Measurements from ENCODE around the gene ZNF653. TPM values are rescaled to one million over a fixed set of nuclear protein-coding genes. Genes with fewer than 3 reads are reported as not detected.
A peak's percentile ranks its signal among the peaks of the same experiment; 100 is the strongest.
"Not testable (repeated sequence)": the region's sequence is repeated elsewhere in the genome, so short reads cannot be mapped to it uniquely, and the experiment has no call there.

The ZNF653 gene
- total RNA-seq, 1 experiment from 2014 or later = 8.5 TPM

DNA sequence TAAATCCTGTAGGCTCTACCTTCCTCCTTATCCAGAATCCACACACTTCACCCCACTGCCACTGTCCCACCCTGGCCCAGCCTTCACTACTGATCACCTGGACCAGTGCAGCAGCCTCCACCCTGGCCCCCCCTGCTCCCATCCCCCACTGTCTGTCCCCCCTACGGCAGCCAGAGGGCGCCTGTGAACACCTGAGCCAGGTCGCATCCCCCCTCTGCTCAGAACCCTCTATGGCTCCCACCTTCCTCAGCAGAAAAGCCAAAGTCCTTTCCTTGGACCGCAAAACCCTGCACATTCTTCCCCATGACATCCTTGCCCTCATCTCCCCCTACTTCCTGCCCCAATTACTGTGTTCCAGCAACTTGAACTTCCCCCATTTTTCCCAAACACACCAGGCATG is 45.4 kb downstream of the ZNF653 start:
- H3K36me3 ChIP-seq (replicated peaks; ENCODE audit: control insufficient read depth, insufficient read depth, low read length) = no peaks in the 10 kb centered on the region
- no peak overlapping the region for H3K4me3 ChIP-seq (ENCODE audit: insufficient read depth, low read depth, low read length)
- DNase-seq = peak; percentile 81
- H3K27me3 ChIP-seq (ENCODE audit: control insufficient read depth, insufficient read depth, low read length) = no peaks in the 10 kb centered on the region

DNA sequence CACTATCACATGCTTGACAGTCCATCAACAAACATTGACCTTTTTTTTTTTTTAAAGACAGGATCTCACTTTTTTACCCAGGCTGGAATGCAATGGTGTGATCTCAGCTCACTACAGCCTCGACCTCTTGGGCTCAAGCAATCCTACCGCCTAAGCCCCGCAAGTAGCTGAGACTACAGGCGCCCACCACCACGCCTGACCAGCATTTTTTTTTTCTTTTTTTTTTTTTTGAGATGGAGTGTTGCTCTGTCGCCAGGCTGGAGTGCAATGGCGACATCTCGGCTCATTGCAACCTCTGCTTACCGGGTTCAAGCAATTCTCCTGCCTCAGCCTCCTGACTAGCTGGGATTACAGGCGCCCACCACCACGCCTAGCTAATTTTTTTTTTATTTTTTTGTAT is 46.7 kb downstream of the ZNF653 start:
- not testable (repeated sequence) for H3K36me3 ChIP-seq (replicated peaks; ENCODE audit: control insufficient read depth, insufficient read depth, low read length); H3K27me3 ChIP-seq (ENCODE audit: control insufficient read depth, insufficient read depth, low read length)

DNA sequence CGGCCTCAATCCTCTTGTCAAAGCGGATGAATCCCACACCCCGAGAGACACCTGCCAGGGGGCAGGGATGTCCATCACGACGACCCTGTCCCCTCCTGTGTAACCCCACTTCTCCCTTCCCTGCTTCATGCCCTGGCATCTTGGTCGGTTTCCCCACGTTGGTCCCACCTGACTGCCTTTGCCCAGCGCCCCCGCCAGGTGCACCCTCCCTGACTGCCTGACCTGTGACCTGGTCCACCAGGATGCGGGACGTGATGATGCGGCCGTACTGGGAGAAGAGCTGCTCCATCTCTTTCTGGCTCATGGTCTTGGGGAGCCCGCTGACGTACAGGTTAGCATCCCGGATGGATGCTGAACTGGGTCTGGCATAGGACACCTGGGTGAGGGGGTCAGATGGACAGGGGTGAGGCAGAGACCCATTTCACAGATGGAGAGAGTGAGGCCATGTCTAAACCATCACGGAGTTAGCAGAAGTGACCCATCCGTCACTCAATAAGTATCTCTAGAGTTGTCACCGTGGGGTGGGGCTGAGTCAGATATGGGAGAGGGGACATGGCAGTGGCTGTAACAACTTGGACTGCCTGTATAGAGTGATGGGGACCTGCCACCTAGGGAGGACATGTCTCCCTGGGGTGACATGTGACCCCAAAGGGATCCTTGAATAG is 47.3 kb downstream of the ZNF653 start:
- H3K27me3 ChIP-seq (ENCODE audit: control insufficient read depth, insufficient read depth, low read length) = no peaks in the 10 kb centered on the region
- no peak overlapping the region for H3K4me3 ChIP-seq (ENCODE audit: insufficient read depth, low read depth, low read length)
- no peaks in the 10 kb centered on the region for H3K36me3 ChIP-seq (replicated peaks; ENCODE audit: control insufficient read depth, insufficient read depth, low read length)
- peak; percentile 31 for DNase-seq

More for the DNA sequence above, 46.7 kb downstream of the ZNF653 start:
- DNase-seq; H3K4me3 ChIP-seq (ENCODE audit: insufficient read depth, low read depth, low read length): not testable (repeated sequence)

DNA sequence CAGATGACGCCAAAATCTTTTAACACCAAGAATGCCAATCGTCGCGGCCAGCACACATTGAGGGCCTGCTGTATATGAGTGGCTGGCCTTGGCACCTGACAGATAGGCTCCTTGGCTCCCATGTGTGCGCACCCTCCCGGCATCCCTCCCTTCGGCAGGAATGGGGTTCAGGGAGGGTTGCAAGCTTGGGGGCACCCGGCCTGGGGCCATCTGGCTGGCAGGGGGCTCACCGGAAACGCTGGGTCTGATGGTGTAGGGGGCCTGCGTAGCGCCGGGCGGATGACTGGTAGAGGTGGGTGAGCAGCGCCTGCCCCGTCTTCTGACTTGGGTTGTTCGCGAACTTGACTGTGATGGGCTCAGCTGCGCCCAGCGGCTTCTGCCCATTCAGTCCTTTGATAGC is 47.8 kb downstream of the ZNF653 start:
- peak; percentile 56 for DNase-seq
- no peak overlapping the region for H3K4me3 ChIP-seq (ENCODE audit: insufficient read depth, low read depth, low read length)
- no peaks in the 10 kb centered on the region for H3K27me3 ChIP-seq (ENCODE audit: control insufficient read depth, insufficient read depth, low read length)
- no peaks in the 10 kb centered on the region for H3K36me3 ChIP-seq (replicated peaks; ENCODE audit: control insufficient read depth, insufficient read depth, low read length)

DNA sequence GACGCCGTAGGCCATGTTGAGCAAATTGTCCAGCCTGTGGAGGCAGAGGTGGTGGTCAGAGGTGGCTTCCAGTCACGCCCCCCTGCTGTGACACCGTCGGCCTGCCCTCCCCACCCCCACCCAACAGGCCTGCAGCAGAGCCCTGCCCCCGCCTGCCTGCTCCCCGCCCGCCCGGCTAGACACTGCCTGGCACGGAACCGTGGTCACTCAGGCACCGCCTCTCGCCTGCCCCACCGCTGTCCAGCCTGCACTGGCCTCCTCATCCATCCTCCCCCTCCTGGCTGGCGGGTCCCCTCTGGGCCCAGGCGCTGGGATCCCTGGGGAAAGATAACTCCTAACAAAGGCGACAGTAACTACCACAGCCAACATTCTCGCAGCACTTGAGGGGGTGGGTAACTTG is 48.5 kb downstream of the ZNF653 start:
- peak; percentile 78 for DNase-seq
- Histone ChIP-seq H3K36me3 (replicated peaks; ENCODE audit: control insufficient read depth, insufficient read depth, low read length) (no peaks in the 10 kb centered on the region), H3K4me3 (ENCODE audit: insufficient read depth, low read depth, low read length) (no peak overlapping the region), H3K27me3 (ENCODE audit: control insufficient read depth, insufficient read depth, low read length) (no peaks in the 10 kb centered on the region)

DNA sequence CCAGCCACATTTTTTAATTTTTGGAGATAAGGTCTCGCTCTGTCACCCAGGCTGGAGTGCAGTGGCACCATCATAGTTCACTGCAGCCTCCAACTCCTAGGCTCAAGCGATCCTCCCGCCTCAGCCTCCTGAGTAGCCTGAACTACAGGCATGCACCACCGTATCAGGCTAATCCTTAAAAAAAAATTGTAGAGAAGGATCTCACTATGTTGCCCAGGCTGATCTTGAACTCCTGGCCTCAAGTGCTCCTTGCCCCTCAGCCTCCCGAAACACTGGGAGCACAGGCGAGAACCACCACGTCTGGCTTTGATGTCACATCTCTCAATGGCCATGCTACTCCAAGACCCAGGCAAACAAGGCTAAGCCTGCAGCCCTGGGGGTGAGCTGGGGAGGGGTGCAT is 49.0 kb downstream of the ZNF653 start:
- Histone ChIP-seq H3K4me3 (ENCODE audit: insufficient read depth, low read depth, low read length) (no peak overlapping the region), H3K36me3 (replicated peaks; ENCODE audit: control insufficient read depth, insufficient read depth, low read length) (no peaks in the 10 kb centered on the region)
- DNase-seq = no peak

DNA sequence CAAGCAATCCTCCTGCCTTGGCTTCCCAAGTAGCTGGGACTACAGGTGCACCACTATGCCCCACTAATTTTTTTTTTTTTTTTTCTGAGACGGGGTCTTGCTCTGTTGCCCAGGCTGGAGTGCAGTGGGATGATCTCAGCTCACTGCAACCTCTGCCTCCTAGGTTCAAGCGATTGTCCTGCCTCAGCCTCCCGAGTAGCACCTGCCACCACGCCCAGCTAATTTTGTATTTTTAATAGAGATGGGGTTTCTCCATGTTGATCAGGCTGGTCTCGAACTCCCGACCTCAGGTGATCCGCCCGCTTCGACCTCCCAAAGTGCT is 50.4 kb downstream of the ZNF653 start:
- not testable (repeated sequence) for H3K27me3 ChIP-seq (ENCODE audit: control insufficient read depth, insufficient read depth, low read length); H3K4me3 ChIP-seq (ENCODE audit: insufficient read depth, low read depth, low read length); DNase-seq; H3K36me3 ChIP-seq (replicated peaks; ENCODE audit: control insufficient read depth, insufficient read depth, low read length)

More for the DNA sequence above, 49.0 kb downstream of the ZNF653 start:
- H3K27me3 ChIP-seq (ENCODE audit: control insufficient read depth, insufficient read depth, low read length) = no peaks in the 10 kb centered on the region

DNA sequence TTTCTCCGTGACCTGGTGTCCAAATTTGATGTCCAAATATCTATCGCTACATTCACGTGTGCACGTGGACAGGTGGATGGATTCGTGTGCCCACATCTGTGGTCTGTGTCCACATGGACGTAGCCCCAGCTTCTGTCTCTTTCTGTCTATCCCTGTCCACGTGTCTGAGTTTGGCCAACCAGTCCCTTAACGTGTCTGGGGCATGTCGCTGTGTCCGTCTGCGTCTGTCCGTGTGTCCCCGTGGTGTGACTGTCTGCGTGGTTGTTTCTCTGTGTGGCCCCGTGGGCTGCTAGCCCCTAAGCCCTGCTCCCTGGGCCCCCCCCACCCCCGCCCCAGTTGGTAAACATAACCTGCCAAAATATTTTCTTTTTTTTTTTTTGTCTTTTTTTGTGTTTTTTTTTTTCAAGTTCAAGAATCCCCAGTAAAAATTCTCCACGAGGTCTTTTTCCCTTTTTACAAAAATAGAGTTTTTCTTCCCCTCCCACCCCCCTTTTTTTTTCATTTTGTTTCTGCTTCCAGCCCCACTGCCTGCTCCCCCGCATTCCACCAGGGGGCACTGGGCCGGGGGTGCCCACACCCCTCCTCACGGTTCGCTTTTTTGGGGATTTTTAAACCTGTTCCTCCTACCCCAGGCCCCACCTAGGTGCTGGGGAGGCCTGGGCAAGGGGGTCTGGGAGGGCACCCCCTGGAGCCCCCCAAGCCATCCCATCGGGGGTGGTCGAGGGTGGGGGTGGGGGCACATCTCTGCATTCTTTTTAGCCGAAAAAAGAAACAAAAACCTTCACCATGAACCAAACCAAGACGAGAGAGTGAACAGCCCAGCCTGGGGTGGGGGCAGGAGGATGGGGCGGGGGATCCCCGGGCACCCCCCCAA is 51.9 kb downstream of the ZNF653 start:
- DNase-seq = peak; percentile 96
- H3K27me3 ChIP-seq (ENCODE audit: control insufficient read depth, insufficient read depth, low read length) = no peaks in the 10 kb centered on the region
- H3K4me3 ChIP-seq (ENCODE audit: insufficient read depth, low read depth, low read length) = no peak overlapping the region
- H3K36me3 ChIP-seq (replicated peaks; ENCODE audit: control insufficient read depth, insufficient read depth, low read length) = no peaks in the 10 kb centered on the region; the same call in 1 of the 2 replicates

DNA sequence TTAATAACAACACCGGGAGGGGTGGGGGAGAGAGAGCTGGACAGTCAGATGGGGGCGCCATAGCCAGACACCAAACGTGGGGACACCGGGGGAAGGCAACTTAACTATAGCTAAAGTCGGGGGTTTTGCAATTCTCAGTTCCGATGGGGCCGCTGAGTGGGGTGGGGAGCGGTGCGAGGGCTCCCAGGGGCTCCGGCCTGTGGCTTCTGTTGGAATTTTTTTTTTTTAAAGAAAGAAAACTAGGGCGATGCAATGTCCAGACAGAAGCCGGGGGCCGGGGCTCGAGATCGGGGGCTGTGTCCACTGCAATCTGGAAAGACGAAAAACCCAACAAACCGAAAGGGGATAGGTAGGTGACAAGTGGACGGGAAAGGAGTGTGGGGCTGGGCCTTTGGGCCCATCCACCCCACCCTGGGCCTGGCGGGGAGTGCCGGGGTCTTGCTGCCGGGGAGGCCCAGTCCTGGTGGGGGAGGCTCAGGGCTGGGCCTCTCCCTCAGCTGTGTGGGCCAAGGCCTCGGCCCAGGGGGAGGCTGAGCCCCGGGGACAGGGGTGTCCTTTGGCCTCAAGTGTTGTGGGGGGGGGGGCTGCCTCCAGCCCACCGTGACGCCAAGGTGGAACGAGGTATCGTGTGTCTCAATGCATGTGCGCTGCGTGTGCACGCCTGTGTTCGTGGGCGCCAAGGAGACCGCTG is 52.9 kb downstream of the ZNF653 start:
- Histone ChIP-seq H3K36me3 (replicated peaks; ENCODE audit: control insufficient read depth, insufficient read depth, low read length) (peaks cover 6% of the 10 kb centered on the region), H3K27me3 (ENCODE audit: control insufficient read depth, insufficient read depth, low read length) (no peaks in the 10 kb centered on the region), H3K4me3 (ENCODE audit: insufficient read depth, low read depth, low read length) (no peak overlapping the region)
- peak; percentile 86 for DNase-seq

DNA sequence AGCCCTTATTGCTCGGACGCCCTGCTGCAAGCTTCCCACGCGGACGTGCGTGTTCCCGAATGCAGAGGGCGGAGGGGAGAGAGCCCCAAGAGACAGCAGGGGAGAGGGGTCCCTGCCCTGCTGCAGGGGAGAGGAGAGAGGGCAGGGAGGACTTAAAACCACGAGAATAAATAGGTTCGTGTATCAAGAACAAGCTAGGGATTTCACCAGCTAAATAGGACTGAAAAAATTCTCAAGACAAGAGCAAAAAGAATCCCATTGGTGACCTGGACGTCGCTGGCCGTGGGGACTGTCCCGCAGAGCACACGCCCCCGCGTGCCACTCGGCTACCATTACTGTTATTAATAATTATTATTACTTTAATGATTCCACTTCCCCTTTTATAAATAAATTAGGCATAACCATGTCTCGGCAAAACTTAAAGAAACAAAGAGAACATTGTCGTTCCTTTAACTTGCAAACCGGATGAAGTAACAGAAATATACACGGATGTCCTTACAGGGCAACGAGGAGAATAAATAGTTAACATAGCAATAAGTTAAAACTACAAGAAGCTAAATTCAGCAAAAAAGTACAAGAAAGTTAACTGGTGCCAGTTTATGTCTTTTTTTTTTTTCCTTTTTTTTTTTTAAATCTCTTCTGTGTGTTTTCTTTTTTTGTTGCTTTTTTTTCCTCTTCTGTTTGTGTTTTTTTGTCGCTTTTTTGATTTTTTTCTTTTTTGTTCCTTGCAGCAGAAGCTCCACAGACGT is 53.6 kb downstream of the ZNF653 start:
- DNase-seq = no peak
- H3K4me3 ChIP-seq (ENCODE audit: insufficient read depth, low read depth, low read length) = no peak overlapping the region
- no peaks in the 10 kb centered on the region for H3K27me3 ChIP-seq (ENCODE audit: control insufficient read depth, insufficient read depth, low read length)
- H3K36me3 ChIP-seq (replicated peaks; ENCODE audit: control insufficient read depth, insufficient read depth, low read length) = peaks cover 6% of the 10 kb centered on the region

DNA sequence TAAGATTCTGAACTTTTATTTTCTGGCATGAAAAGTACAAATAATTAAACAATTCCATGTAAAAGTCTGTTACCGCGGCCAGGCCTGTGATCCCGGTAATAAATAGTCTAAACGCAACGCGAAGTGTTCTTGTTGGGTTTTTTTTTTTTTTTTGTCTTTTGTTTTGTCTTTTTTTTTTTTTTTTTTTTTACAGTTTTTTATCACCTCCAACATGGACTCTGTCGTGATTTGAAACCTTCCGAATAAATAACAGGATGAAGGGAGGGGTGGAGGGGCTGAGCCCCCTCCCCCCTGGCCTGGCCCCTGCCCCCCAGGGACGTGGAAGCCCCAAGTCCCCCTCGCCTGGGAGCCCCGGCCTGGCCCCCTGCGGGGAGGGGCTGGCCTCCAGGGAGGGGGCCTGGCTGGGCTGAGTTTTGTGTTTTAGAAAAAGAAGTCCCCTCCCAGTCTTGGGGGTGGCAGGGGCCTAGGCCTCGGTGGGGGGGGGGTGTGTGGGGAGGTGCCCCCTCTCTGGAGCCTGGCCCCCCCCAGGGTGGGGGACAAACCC is 54.2 kb downstream of the ZNF653 start:
- DNase-seq = peak; percentile 91
- H3K4me3 ChIP-seq (ENCODE audit: insufficient read depth, low read depth, low read length) = no peak overlapping the region
- H3K36me3 ChIP-seq (replicated peaks; ENCODE audit: control insufficient read depth, insufficient read depth, low read length) = peaks cover 6% of the 10 kb centered on the region
- no peaks in the 10 kb centered on the region for H3K27me3 ChIP-seq (ENCODE audit: control insufficient read depth, insufficient read depth, low read length)

DNA sequence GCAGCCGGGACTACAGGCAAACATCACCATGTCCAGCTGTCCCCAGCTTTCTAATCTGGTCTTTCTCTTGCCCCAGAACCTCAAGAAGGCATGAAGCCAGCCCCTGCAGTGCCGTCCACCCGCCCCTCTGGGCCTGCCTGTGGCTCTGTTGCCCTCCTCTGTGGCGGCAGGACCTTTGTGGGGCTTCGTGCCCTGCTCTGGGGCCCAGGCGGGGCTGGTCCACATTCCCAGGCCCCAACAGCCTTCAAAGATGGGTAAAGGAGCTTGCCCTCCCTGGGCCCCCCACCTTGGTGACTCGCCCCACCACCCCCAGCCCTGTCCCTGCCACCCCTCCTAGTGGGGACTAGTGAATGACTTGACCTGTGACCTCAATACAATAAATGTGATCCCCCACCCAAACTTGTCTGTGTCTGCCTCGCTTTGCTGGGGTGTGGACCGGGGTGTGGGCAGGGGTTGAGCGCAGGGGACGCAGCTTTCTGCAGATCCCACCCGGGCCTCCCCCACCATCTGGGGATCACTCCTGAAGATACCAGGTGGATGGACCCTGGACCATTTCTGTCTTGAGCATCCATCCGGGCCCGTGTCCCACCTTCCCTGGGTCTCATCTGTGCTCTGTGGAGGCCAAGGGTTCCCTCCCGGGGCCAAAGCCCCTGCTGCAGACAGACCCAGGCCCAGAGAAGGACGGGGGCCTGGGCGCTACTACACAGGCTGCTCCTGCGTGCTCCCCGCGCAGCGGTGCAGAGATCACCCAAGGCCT is 54.9 kb downstream of the ZNF653 start:
- peak; percentile 81 for DNase-seq
- Histone ChIP-seq H3K27me3 (ENCODE audit: control insufficient read depth, insufficient read depth, low read length) (no peaks in the 10 kb centered on the region), H3K4me3 (ENCODE audit: insufficient read depth, low read depth, low read length) (no peak overlapping the region), H3K36me3 (replicated peaks; ENCODE audit: control insufficient read depth, insufficient read depth, low read length) (peaks cover 6% of the 10 kb centered on the region)

DNA sequence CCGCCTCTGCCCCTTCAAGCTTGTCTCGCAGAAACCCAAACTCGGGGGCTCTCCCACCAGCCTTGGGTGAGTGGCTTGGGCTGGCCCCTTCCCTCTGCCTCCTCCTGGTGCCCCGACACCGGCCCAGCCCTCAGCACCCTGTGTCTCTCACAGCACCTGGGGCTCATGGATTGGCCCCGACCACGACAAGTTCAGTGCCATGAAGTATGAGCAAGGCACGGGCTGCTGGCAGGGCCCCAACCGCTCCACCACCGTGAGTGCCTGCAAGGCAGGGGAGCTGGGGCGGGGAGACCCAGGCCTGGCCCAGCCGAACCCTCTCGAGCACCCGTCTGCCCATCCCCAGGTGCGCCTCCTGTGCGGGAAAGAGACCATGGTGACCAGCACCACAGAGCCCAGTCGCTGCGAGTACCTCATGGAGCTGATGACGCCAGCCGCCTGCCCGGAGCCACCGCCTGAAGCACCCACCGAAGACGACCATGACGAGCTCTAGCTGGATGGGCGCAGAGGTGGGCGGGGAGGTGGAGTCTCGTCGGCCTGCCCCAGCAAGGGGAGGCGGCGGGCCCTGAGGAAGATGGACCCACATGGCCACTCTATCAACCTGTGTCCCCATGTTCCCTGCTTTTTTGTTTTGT is 56.6 kb downstream of the ZNF653 start:
- Histone ChIP-seq H3K4me3 (ENCODE audit: insufficient read depth, low read depth, low read length) (no peak overlapping the region), H3K36me3 (replicated peaks; ENCODE audit: control insufficient read depth, insufficient read depth, low read length) (peaks cover 7% of the 10 kb centered on the region)

More for the DNA sequence above, 56.6 kb downstream of the ZNF653 start:
- H3K27me3 ChIP-seq (ENCODE audit: control insufficient read depth, insufficient read depth, low read length) = no peaks in the 10 kb centered on the region
- peak; percentile 53 for DNase-seq
